CD4-positive, alpha-beta memory T cell (primary cell): ENCODE results near the gene SENP8. TPM values are rescaled to one million over a fixed set of nuclear protein-coding genes. Genes with fewer than 3 reads are reported as not detected.

Experiments
- CTCF ChIA-PET: fragments of 350-600 bp; sonication (Branson Sonifier 250); formaldehyde crosslinking; loops from one replicate; lab custom pipeline; 2021; ENCODE audit warnings: inconsistent platforms; ENCODE audit not compliant: partially characterized antibody; lab: Charles Lee
- POLR2A ChIA-PET: fragments of 350-600 bp; sonication (Branson Sonifier 250); formaldehyde crosslinking; loops from one replicate; lab custom pipeline; 2021; ENCODE audit not compliant: partially characterized antibody; lab: Charles Lee
- DNase-seq, 5 donors: peaks; one replicate each; pipeline versions ENCODE4 v3.0.0 to v3.0.0-alpha.2; 2020 to 2022; ENCODE audit warnings: mixed read lengths in 1 of 5
- H3K27ac ChIP-seq: one replicate; pipeline ENCODE4 v1.7.0; 2013; ENCODE audit warnings: low read depth, low read length
- H3K27me3 ChIP-seq: 2 replicates; pipeline ENCODE4 v1.7.0; 2013; ENCODE audit warnings: mild to moderate bottlenecking, low read length, moderate library complexity; ENCODE audit not compliant: insufficient read depth
- H3K36me3 ChIP-seq: 2 replicates; pipeline ENCODE4 v1.7.0; 2013; ENCODE audit warnings: mild to moderate bottlenecking, low read length, moderate library complexity; ENCODE audit not compliant: insufficient read depth
- H3K4me1 ChIP-seq: 2 replicates; pipeline ENCODE4 v1.7.0; 2013; ENCODE audit warnings: mild to moderate bottlenecking, low read length, moderate library complexity; ENCODE audit not compliant: insufficient read depth
- H3K4me3 ChIP-seq, 2 donors: one replicate each; pipeline ENCODE4 v1.7.0; 2013; ENCODE audit warnings: low read length in 2 of 2, mild to moderate bottlenecking in 1 of 2
- H3K9me3 ChIP-seq, 2 donors: one replicate each; pipeline ENCODE4 v1.7.0; 2013; ENCODE audit warnings: low read length in 2 of 2, control low read depth in 1 of 2; ENCODE audit not compliant: control insufficient read depth in 1 of 2
- H3K27ac Mint-ChIP-seq, 7 donors: one replicate each; pipeline ENCODE4 v1.8.0; 2020 to 2021; ENCODE audit warnings: mixed read lengths in 7 of 7, mild to moderate bottlenecking in 6 of 7, inconsistent platforms in 3 of 7, moderate library complexity in 3 of 7
- H3K27me3 Mint-ChIP-seq, 2 donors: one replicate each; pipeline ENCODE4 v1.8.0; 2020 to 2021; ENCODE audit warnings: mixed read lengths in 2 of 2
- H3K36me3 Mint-ChIP-seq, 2 donors: one replicate each; pipeline ENCODE4 v1.8.0; 2020 to 2021; ENCODE audit warnings: mixed read lengths in 2 of 2, inconsistent platforms in 1 of 2, mild to moderate bottlenecking in 1 of 2
- H3K4me1 Mint-ChIP-seq, 4 donors: one replicate each; pipeline ENCODE4 v1.8.0; 2020 to 2021; ENCODE audit warnings: mixed read lengths in 4 of 4, mild to moderate bottlenecking in 1 of 4
- H3K4me3 Mint-ChIP-seq, 8 donors: one replicate each; pipeline ENCODE4 v1.8.0; 2020 to 2021; ENCODE audit warnings: mixed read lengths in 8 of 8, mild to moderate bottlenecking in 7 of 8, moderate library complexity in 6 of 8, inconsistent platforms in 3 of 8
- H3K9me3 Mint-ChIP-seq, 8 donors: one replicate each; pipeline ENCODE4 v1.8.0; 2020 to 2021; ENCODE audit warnings: mixed read lengths in 8 of 8, mild to moderate bottlenecking in 5 of 8, inconsistent platforms in 3 of 8, moderate library complexity in 1 of 8
- intact Hi-C: fragments of 100-400 bp; cut with micrococcal nuclease; formaldehyde crosslinking; loops from one replicate; pipeline ENCODE4 v1.15.1; 2023
- polyA plus RNA-seq, 2 donors: library from polyadenylated mRNA; unstranded; fragments of 300-500 nt; fragmentation: Illumina TruSeq; gene quantifications; one replicate each; pipeline ENCODE4 v1.2.3, GENCODE V29; 2021
- total RNA-seq, 2 experiments: library from RNA; stranded (reverse); gene quantifications; one replicate each; pipeline ENCODE4 v1.2.3, GENCODE V29; 2021

Gene SENP8
- total and polyA plus RNA-seq, 4 experiments from 2014 or later, result 0.69 to 2.6 (median 1.3) TPM

DNA sequence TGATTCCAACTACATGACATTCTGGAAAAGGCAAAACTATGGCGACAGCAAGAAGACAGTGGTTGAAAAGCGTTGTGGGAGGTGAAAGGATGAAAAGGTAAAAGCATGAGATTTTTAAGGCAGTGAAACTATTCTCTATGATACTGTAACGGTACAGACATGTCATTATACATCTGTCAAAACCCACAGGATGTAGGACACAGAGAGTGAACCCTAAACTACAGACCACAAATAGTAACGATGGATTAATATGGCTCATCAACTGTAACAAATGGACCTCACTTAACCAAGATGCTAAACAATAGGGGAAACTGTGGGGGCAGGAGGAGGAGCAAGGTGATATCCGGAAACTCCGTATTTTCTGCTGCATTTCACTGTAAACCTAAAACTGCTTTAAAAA lies 39.3 kb upstream of the SENP8 start:
- POLR2A ChIA-PET, result no interaction called here
- Histone ChIP-seq H3K36me3 (no peaks in the 10 kb centered on the region), H3K9me3 (no peaks in the 10 kb centered on the region), H3K27me3 (no peaks in the 10 kb centered on the region), H3K27ac (no peak overlapping the region), H3K4me3 (no peak overlapping the region), H3K4me1 (no peaks in the 10 kb centered on the region)
- CTCF ChIA-PET, result no interaction called here
- Mint-ChIP-seq H3K27ac (peak overlapping the region in 1 of 7 donors; percentile 12), H3K4me3 (peak overlapping the region in 1 of 8 donors; percentile 7), H3K9me3 (peaks cover 0 to 7% (median 5%) of the 10 kb centered on the region in 8 donors), H3K36me3 (peaks cover 0 to 12% of the 10 kb centered on the region in 2 donors), H3K4me1 (peaks cover 15 to 27% (median 19%) of the 10 kb centered on the region in 4 donors), H3K27me3 (no peaks in the 10 kb centered on the region)
- no peak for DNase-seq
- intact Hi-C loops, result no loop called here

DNA sequence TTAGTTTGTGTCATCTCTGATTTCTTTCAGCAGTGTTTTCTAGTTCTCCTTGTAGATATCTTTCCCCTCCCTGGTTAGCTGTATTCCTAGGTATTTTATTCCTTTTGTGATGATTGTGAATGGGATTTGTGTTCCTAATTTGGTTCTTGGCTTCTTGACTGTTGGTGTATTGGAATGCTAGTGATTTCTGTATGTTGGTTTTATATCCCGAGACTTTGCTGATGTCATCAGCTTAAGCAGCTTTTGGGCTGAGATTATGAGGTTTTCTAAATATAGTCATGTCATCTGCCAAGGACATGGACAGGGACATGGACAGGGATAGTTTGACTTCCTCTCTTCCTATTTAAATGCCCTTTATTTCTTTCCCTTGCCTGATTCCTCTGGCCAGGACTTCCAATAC lies 36.0 kb upstream of the SENP8 start:
- Mint-ChIP-seq H3K36me3 (peaks cover 0 to 11% of the 10 kb centered on the region in 2 donors), H3K27me3 (no peaks in the 10 kb centered on the region), H3K27ac (no peak overlapping the region), H3K4me3 (no peak overlapping the region), H3K4me1 (peaks cover 10 to 27% (median 13%) of the 10 kb centered on the region in 4 donors), H3K9me3 (peaks cover 0 to 21% (median 6%) of the 10 kb centered on the region in 8 donors)
- POLR2A ChIA-PET, result no interaction called here
- intact Hi-C loops, result no loop called here
- Histone ChIP-seq H3K27me3 (no peaks in the 10 kb centered on the region), H3K4me1 (no peaks in the 10 kb centered on the region), H3K9me3 (no peaks in the 10 kb centered on the region), H3K4me3 (no peak overlapping the region), H3K36me3 (no peaks in the 10 kb centered on the region), H3K27ac (no peak overlapping the region)
- CTCF ChIA-PET, result no interaction called here
- no peak for DNase-seq

DNA sequence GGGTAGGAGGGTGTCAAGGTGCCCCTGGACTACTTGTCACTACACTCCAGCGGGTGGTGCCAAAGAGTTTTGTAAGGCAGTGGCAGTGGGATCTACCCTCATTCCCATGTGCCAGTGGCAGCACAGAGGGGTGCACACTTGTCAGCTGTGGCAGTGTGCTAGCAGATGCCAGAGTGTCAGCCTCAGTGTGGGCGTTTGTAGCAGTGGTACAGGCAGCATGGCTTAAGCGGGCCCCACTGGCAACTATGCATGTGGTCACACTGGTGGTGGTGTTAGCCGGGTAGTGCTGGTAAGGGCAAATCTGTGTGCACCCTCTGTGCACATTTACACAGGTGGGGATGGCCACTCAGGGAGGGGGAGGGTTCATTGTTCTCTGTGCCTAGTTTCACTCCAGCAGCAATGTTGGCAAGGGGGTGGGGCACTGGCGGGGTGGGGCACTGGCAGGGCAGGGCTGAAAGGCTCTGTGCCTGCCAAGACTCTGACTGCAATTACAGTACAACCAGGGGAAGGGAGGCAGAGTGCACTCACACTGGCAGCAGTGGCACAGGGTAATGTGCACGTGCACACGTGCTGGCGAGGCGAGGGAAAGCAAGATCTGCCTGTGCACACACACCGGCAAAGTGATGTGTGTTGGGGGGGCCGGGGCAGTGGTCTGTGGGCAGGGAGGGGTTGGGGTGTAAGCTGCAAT lies 32.0 kb upstream of the SENP8 start:
- Histone ChIP-seq H3K4me3 (no peak overlapping the region), H3K27ac (no peak overlapping the region), H3K27me3 (no peaks in the 10 kb centered on the region), H3K4me1 (no peaks in the 10 kb centered on the region), H3K36me3 (no peaks in the 10 kb centered on the region), H3K9me3 (no peaks in the 10 kb centered on the region)
- Mint-ChIP-seq H3K4me1 (peaks cover 0 to 5% (median 2%) of the 10 kb centered on the region in 4 donors), H3K27ac (no peak overlapping the region), H3K27me3 (no peaks in the 10 kb centered on the region), H3K36me3 (peaks cover 6 to 24% of the 10 kb centered on the region in 2 donors), H3K9me3 (peaks cover 0 to 21% (median 6%) of the 10 kb centered on the region in 8 donors), H3K4me3 (no peak overlapping the region)
- no peak for DNase-seq
- ChIA-PET CTCF (no interaction called here), POLR2A (no interaction called here)
- intact Hi-C loops, result no loop called here

DNA sequence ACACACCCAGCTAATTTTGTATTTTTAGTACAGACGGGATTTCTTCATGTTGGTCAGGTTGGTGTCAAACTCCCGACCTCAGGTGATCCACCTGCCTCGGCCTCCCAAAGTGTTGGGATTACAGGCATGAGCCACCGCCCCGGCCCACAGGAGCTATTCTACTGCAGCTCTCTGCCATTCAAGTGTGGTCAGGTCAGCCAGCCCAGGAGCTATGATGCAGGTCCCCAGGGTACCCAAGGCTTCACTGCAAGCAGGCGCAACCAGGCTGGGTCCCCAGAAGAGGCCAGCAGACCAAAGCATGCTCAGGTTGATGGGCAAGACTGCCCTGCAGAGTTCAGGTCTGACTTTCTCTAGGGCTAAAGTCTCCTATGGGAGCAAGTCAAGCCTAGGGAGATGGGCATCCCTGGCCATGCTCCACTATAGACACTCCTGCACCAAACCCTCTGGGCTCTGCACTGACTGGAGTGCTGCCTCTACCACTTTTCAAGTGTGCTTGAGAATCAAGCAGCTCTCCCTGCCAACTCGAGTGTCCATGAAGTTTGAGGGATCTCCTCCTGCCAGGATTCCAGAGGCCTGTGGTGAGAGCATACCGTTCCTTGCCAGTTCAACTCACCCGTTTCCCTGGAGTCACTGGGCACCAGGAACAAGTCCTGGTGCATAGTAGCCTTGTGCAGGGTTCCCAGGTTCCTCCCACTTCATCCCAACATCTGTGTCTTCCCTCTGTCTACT lies 31.1 kb upstream of the SENP8 start:
- H3K27ac Mint-ChIP-seq, result no peak overlapping the region

DNA sequence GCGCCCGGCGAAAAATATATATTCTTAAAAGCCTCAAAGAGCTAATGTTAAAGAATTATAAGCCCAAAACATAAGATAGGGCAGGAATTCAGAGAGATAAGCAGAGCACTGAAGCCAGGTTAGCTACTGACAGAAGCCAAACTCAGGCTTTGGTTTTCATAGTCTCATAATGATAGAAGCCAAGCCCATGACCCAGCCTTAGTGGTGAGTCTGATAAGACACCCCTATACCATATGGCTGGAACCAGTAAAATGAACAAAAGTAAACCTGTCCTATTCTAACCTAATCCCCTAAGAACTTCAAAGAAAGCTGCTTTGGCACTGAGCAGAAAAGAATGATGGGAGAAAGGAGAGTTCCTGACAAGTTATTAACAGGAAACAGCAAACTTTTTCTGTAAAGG lies 26.2 kb upstream of the SENP8 start:
- Histone ChIP-seq H3K36me3 (no peaks in the 10 kb centered on the region), H3K27ac (no peak overlapping the region), H3K4me1 (no peaks in the 10 kb centered on the region), H3K4me3 (no peak overlapping the region), H3K27me3 (no peaks in the 10 kb centered on the region), H3K9me3 (no peaks in the 10 kb centered on the region)
- peaks cover 0 to 10% (median 5%) of the 10 kb centered on the region in 4 donors for H3K4me1 Mint-ChIP-seq
- H3K36me3 Mint-ChIP-seq, result peaks cover 6 to 25% of the 10 kb centered on the region in 2 donors
- H3K4me3 Mint-ChIP-seq, result no peak overlapping the region
- POLR2A ChIA-PET, result interaction anchor here (0.6 kb wide), 1 partner anchor 607 kb away, joined by 3 read pairs; no protein-coding TSS in a partner anchor
- H3K27ac Mint-ChIP-seq, result no peak overlapping the region
- peaks cover 0 to 2% (median 0%) of the 10 kb centered on the region in 8 donors for H3K9me3 Mint-ChIP-seq
- no peaks in the 10 kb centered on the region for H3K27me3 Mint-ChIP-seq
- DNase-seq, result no peak
- CTCF ChIA-PET, result no interaction called here
- intact Hi-C loops, result no loop called here

More for the DNA sequence above, 31.1 kb upstream of the SENP8 start:
- ChIA-PET CTCF (no interaction called here), POLR2A (no interaction called here)
- H3K27me3 ChIP-seq, result no peaks in the 10 kb centered on the region
- H3K4me1 ChIP-seq, result no peaks in the 10 kb centered on the region
- peaks cover 0 to 21% (median 6%) of the 10 kb centered on the region in 8 donors for H3K9me3 Mint-ChIP-seq
- no peak overlapping the region for H3K27ac ChIP-seq
- peaks cover 6 to 24% of the 10 kb centered on the region in 2 donors for H3K36me3 Mint-ChIP-seq
- no peaks in the 10 kb centered on the region for H3K27me3 Mint-ChIP-seq
- peaks cover 0 to 5% (median 0%) of the 10 kb centered on the region in 4 donors for H3K4me1 Mint-ChIP-seq
- H3K9me3 ChIP-seq, result no peaks in the 10 kb centered on the region
- DNase-seq, result peak in 1 of 5 donors; percentile 31
- H3K36me3 ChIP-seq, result no peaks in the 10 kb centered on the region
- no peak overlapping the region for H3K4me3 Mint-ChIP-seq
- intact Hi-C loops, result no loop called here
- H3K4me3 ChIP-seq, result no peak overlapping the region

DNA sequence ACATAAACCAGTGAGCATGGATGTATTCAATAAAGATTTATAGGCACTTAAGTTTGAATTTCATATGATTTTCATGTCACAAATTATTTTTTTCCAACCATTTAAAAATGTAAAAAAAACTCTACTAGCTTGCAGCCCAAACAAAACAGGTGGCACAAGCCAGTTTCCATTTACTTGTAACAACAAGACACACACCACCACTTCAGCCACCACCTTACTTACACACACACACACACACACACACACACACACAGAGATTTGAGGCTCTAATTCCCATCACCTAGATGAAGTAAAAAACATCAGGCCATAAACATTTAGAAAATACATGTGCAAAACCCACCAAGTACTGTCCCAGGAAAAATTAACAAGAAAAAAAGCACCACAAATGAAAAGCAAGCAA lies 25.5 kb upstream of the SENP8 start:
- ChIA-PET CTCF (no interaction called here), POLR2A (no interaction called here)
- no peaks in the 10 kb centered on the region for H3K27me3 ChIP-seq
- H3K9me3 ChIP-seq, result no peaks in the 10 kb centered on the region
- Mint-ChIP-seq H3K36me3 (peaks cover 6 to 21% of the 10 kb centered on the region in 2 donors), H3K9me3 (peaks cover 0 to 2% (median 0%) of the 10 kb centered on the region in 8 donors), H3K4me3 (no peak overlapping the region), H3K27me3 (no peaks in the 10 kb centered on the region), H3K27ac (peak overlapping the region in 2 of 7 donors; percentile 19 to 83), H3K4me1 (peaks cover 0 to 10% (median 4%) of the 10 kb centered on the region in 4 donors)
- H3K4me3 ChIP-seq, result no peak overlapping the region
- intact Hi-C loops, result no loop called here
- no peak overlapping the region for H3K27ac ChIP-seq
- no peaks in the 10 kb centered on the region for H3K36me3 ChIP-seq
- no peak for DNase-seq
- no peaks in the 10 kb centered on the region for H3K4me1 ChIP-seq

GRCh38 chr15:72096796-72097195 lies 21.4 kb upstream of the SENP8 start:
- H3K27ac ChIP-seq, result no peak overlapping the region
- no peak overlapping the region for H3K4me3 ChIP-seq
- POLR2A ChIA-PET, result no interaction called here
- Mint-ChIP-seq H3K9me3 (no peaks in the 10 kb centered on the region), H3K27me3 (no peaks in the 10 kb centered on the region), H3K36me3 (peaks cover 0 to 21% of the 10 kb centered on the region in 2 donors), H3K4me3 (no peak overlapping the region), H3K4me1 (peaks cover 0 to 10% (median 3%) of the 10 kb centered on the region in 4 donors), H3K27ac (no peak overlapping the region)
- no peaks in the 10 kb centered on the region for H3K4me1 ChIP-seq
- intact Hi-C loops, result no loop called here
- no peaks in the 10 kb centered on the region for H3K27me3 ChIP-seq
- no peaks in the 10 kb centered on the region for H3K36me3 ChIP-seq
- CTCF ChIA-PET, result no interaction called here
- DNase-seq, result no peak
- no peaks in the 10 kb centered on the region for H3K9me3 ChIP-seq
